ENCODE data around the gene CAMTA1. TPM values are rescaled to one million over a fixed set of nuclear protein-coding genes. Genes with fewer than 3 reads are reported as not detected.

Gene CAMTA1
- total RNA-seq, 1 experiment from 2014 or later: 82.2 TPM

- peaks cover 16% of the 10 kb centered on the region for H3K4me1 ChIP-seq (ENCODE audit: control insufficient read depth, insufficient read depth, low read length)
- in situ Hi-C loops (cut with HindIII; ENCODE audit: low pct_unique_long_range_greater_than_20kb, low sequenced_read_pairs): no loop called here
- TSS peak; percentile 40 for BruUV-seq (replicated peaks)
- no peak for DNase-seq (ENCODE audit: low read depth, low spot score)
- no peak for TF ChIP-seq POLR2AphosphoS5 (IDR thresholded peaks at IDR 0.05; ENCODE audit: low read depth, low read length)
- no peak for TF ChIP-seq SIN3A (IDR thresholded peaks at IDR 0.05; ENCODE audit: borderline replicate concordance, insufficient read depth, low read depth, low read length)
- TF ChIP-seq, protein P1, sequence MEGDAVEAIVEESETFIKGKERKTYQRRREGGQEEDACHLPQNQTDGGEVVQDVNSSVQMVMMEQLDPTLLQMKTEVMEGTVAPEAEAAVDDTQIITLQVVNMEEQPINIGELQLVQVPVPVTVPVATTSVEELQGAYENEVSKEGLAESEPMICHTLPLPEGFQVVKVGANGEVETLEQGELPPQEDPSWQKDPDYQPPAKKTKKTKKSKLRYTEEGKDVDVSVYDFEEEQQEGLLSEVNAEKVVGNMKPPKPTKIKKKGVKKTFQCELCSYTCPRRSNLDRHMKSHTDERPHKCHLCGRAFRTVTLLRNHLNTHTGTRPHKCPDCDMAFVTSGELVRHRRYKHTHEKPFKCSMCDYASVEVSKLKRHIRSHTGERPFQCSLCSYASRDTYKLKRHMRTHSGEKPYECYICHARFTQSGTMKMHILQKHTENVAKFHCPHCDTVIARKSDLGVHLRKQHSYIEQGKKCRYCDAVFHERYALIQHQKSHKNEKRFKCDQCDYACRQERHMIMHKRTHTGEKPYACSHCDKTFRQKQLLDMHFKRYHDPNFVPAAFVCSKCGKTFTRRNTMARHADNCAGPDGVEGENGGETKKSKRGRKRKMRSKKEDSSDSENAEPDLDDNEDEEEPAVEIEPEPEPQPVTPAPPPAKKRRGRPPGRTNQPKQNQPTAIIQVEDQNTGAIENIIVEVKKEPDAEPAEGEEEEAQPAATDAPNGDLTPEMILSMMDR (IDR thresholded peaks at IDR 0.05): no peak
- no peak for TF ChIP-seq TCF7L2 (IDR thresholded peaks at IDR 0.05; ENCODE audit: low read depth, low read length)
- no peak for TF ChIP-seq REST (IDR thresholded peaks at IDR 0.05; ENCODE audit: insufficient read depth in 1 of 2, low read depth in 2 of 2, low read length in 1 of 2)
- ChIA-PET CTCF (no interaction called here), POLR2A (interaction anchor here (0.6 kb wide), 1 partner anchor 613 kb away, joined by 3 read pairs; no protein-coding TSS in a partner anchor)
- no peaks in the 10 kb centered on the region for H3K27me3 ChIP-seq (ENCODE audit: control insufficient read depth, insufficient read depth, low read length)
- ATAC-seq: no peak
- H3K9me3 ChIP-seq (ENCODE audit: control insufficient read depth, insufficient read depth, low read depth, low read length): no peaks in the 10 kb centered on the region
- intact Hi-C loops (cut with micrococcal nuclease; ENCODE audit: unreplicated experiment): no loop called here
- no peak overlapping the region for H3K4me3 ChIP-seq (ENCODE audit: low read depth in 2 of 2, low read length in 2 of 2)
- H3K27ac ChIP-seq (ENCODE audit: low read length): no peak overlapping the region
- H3K36me3 ChIP-seq (ENCODE audit: control insufficient read depth, insufficient read depth, low read length): peaks cover 18% of the 10 kb centered on the region
These were observed 995.7 kb downstream of the CAMTA1 start for GRCh38 chr1:7780976-7781375.

GRCh38 chr1:7781501-7781900, 996.2 kb downstream of the CAMTA1 start:
- peak overlapping the region; percentile 83; the same call in 1 of the 2 replicates for H3K27ac ChIP-seq (ENCODE audit: low read length)
- H3K9me3 ChIP-seq (ENCODE audit: control insufficient read depth, insufficient read depth, low read depth, low read length): no peaks in the 10 kb centered on the region
- ChIA-PET CTCF (no interaction called here), POLR2A (no interaction called here)
- H3K4me1 ChIP-seq (ENCODE audit: control insufficient read depth, insufficient read depth, low read length): peaks cover 16% of the 10 kb centered on the region
- in situ Hi-C loops (cut with HindIII; ENCODE audit: low pct_unique_long_range_greater_than_20kb, low sequenced_read_pairs) (no loop called here), intact Hi-C loops (cut with micrococcal nuclease; ENCODE audit: unreplicated experiment) (no loop called here)
- BruUV-seq (replicated peaks): no TSS peak
- no peak overlapping the region for H3K4me3 ChIP-seq (ENCODE audit: low read depth in 2 of 2, low read length in 2 of 2)
- ATAC-seq (no peak), DNase-seq (ENCODE audit: low read depth, low spot score) (no peak)
- TF ChIP-seq POLR2AphosphoS5 (IDR thresholded peaks at IDR 0.05; ENCODE audit: low read depth, low read length) (no peak), TCF7L2 (IDR thresholded peaks at IDR 0.05; ENCODE audit: low read depth, low read length) (no peak), REST (IDR thresholded peaks at IDR 0.05; ENCODE audit: insufficient read depth in 1 of 2, low read depth in 2 of 2, low read length in 1 of 2) (no peak), SIN3A (IDR thresholded peaks at IDR 0.05; ENCODE audit: borderline replicate concordance, insufficient read depth, low read depth, low read length) (no peak)
- TF ChIP-seq, protein P1 (IDR thresholded peaks at IDR 0.05): no peak
- H3K27me3 ChIP-seq (ENCODE audit: control insufficient read depth, insufficient read depth, low read length): no peaks in the 10 kb centered on the region
- peaks cover 18% of the 10 kb centered on the region for H3K36me3 ChIP-seq (ENCODE audit: control insufficient read depth, insufficient read depth, low read length)
